GM13976 (cell line): Measurements from ENCODE around the gene TIMM23.

Experiments
- DNase-seq: peaks from one replicate; pipeline ENCODE4 v3.0.0; 2012; ENCODE audit warnings: low spot score
- CTCF ChIP-seq: IDR thresholded peaks from 2 replicates; pipeline ENCODE4 v1.5.1; 2012; ENCODE audit warnings: borderline replicate concordance, mild to moderate bottlenecking; ENCODE audit not compliant: insufficient read depth; ENCODE audit errors: extremely low read depth, missing control alignments, control extremely low read depth
- in situ Hi-C: fragments of 300-500 bp; cut with MboI; formaldehyde crosslinking; loops from one replicate; pipeline ENCODE4 v1.12.0; 2022; ENCODE audit warnings: low sequenced_read_pairs, mixed read lengths, inconsistent platforms; ENCODE audit not compliant: unreplicated experiment

TIMM23 gene

GRCh38 chr10:46002916-46003693 lies 30.8 kb downstream of the TIMM23 start:
- in situ Hi-C loops: no loop called here
- no peak for TF ChIP-seq CTCF
- DNase-seq: no peak

GRCh38 chr10:46004963-46005362 lies 32.7 kb downstream of the TIMM23 start:
- DNase-seq: no peak
- no peak for TF ChIP-seq CTCF
- in situ Hi-C loops: no loop called here

GRCh38 chr10:46005383-46005782 lies 33.1 kb downstream of the TIMM23 start:
- no peak for DNase-seq
- in situ Hi-C loops: no loop called here
- no peak for TF ChIP-seq CTCF

GRCh38 chr10:46006219-46006618 lies 33.9 kb downstream of the TIMM23 start:
- DNase-seq: no peak
- TF ChIP-seq CTCF: no peak
- in situ Hi-C loops: no loop called here

GRCh38 chr10:46012746-46013145 lies 40.5 kb downstream of the TIMM23 start:
- TF ChIP-seq CTCF: no peak
- DNase-seq: no peak
- in situ Hi-C loops: no loop called here

- TF ChIP-seq CTCF: no peak
- DNase-seq: no peak
- in situ Hi-C loops: no loop called here
These were observed 41.9 kb downstream of the TIMM23 start for GRCh38 chr10:46014206-46014605.
